Prostate gland (tissue), 1 donor: ENCODE measurements around the gene DICER1.

Experiments
- POLR2A ChIP-seq: fragments of 450-650 bp; IDR thresholded peaks from one replicate; pipeline ENCODE4 v1.6.1; 2016; ENCODE audit warnings: antibody characterized with exemption, mild to moderate bottlenecking
- POLR2AphosphoS5 ChIP-seq: sonication (generic); formaldehyde crosslinking; IDR thresholded peaks from one replicate; pipeline ENCODE4 v1.6.1; 2017; ENCODE audit warnings: antibody characterized with exemption

- TF ChIP-seq POLR2A = no peak
- no peak for TF ChIP-seq POLR2AphosphoS5
These were observed 342 bp downstream of the DICER1 start for GRCh38 chr14:95157048-95157326.
